GM23338 (cell line): ENCODE results near the gene GPHN. TPM values are rescaled to one million over a fixed set of nuclear protein-coding genes. Genes with fewer than 3 reads are reported as not detected.

Experiments
- ATAC-seq: fragments of 200-7000 bp; cut with Tn5 transposase; 3 replicates; pipeline ENCODE4 v1.9.1; 2020
- DNase-seq: peaks from one replicate; pipeline ENCODE4 v3.0.0-alpha.2; 2015; ENCODE audit warnings: low spot score
- H2AFZ ChIP-seq: fragments of 200-600 bp; sonication (generic); 2 replicates; pipeline ENCODE4 v1.8.0; 2016; ENCODE audit warnings: antibody characterized with exemption, mild to moderate bottlenecking, moderate library complexity
- H3F3A ChIP-seq: fragments of 200-600 bp; sonication (generic); replicated peaks from 2 replicates; pipeline ENCODE4 v1.8.0; 2017; ENCODE audit warnings: antibody characterized with exemption, mixed run types, low read depth
- H3K27ac ChIP-seq: fragments of 200-600 bp; sonication (generic); 2 replicates; pipeline ENCODE4 v1.6.1; 2016; ENCODE audit warnings: low read depth
- H3K27me3 ChIP-seq: fragments of 200-600 bp; sonication (generic); 2 replicates; pipeline ENCODE4 v1.8.0; 2016; ENCODE audit warnings: mild to moderate bottlenecking, mixed run types, moderate library complexity; ENCODE audit not compliant: insufficient read depth
- H3K36me3 ChIP-seq: fragments of 200-600 bp; sonication (generic); 2 replicates; pipeline ENCODE4 v1.8.0; 2016; ENCODE audit warnings: mild to moderate bottlenecking; ENCODE audit not compliant: insufficient read depth
- H3K4me1 ChIP-seq: fragments of 200-600 bp; sonication (generic); 2 replicates; pipeline ENCODE4 v1.8.0; 2016; ENCODE audit warnings: mild to moderate bottlenecking, moderate library complexity; ENCODE audit not compliant: insufficient read depth
- H3K4me2 ChIP-seq: fragments of 200-600 bp; sonication (generic); 2 replicates; pipeline ENCODE4 v1.7.1; 2017; ENCODE audit warnings: mixed run types
- H3K4me3 ChIP-seq: fragments of 200-600 bp; sonication (generic); 2 replicates; pipeline ENCODE4 v1.6.1; 2016; ENCODE audit warnings: mixed run types
- H3K79me2 ChIP-seq: fragments of 200-600 bp; sonication (generic); replicated peaks from 2 replicates; pipeline ENCODE4 v1.8.0; 2017; ENCODE audit warnings: mild to moderate bottlenecking; ENCODE audit not compliant: insufficient read depth
- H3K9me2 ChIP-seq: fragments of 200-600 bp; sonication (generic); 2 replicates; pipeline ENCODE4 v1.8.0; 2017; ENCODE audit not compliant: insufficient read depth
- H4K20me1 ChIP-seq: fragments of 200-600 bp; sonication (generic); replicated peaks from 2 replicates; pipeline ENCODE4 v1.8.0; 2017; ENCODE audit warnings: mild to moderate bottlenecking; ENCODE audit not compliant: insufficient read depth
- H3K27ac Mint-ChIP-seq: 2 replicates; pipeline ENCODE4 v1.8.0; 2020; ENCODE audit warnings: inconsistent platforms, mild to moderate bottlenecking, moderate library complexity, mixed read lengths
- H3K27me3 Mint-ChIP-seq: 3 replicates; pipeline ENCODE4 v1.8.0; 2022; ENCODE audit warnings: low read depth, mild to moderate bottlenecking, moderate library complexity, mixed read lengths, inconsistent platforms; ENCODE audit not compliant: insufficient read depth, poor library complexity
- H3K36me3 Mint-ChIP-seq: 3 replicates; pipeline ENCODE4 v1.8.0; 2021; ENCODE audit warnings: low read depth, mild to moderate bottlenecking, inconsistent platforms, moderate library complexity, mixed read lengths
- H3K4me1 Mint-ChIP-seq: 3 replicates; pipeline ENCODE4 v1.8.0; 2020; ENCODE audit warnings: mild to moderate bottlenecking, inconsistent platforms, mixed read lengths
- H3K4me3 Mint-ChIP-seq: 3 replicates; pipeline ENCODE4 v1.8.0; 2021; ENCODE audit warnings: moderate library complexity, mild to moderate bottlenecking, inconsistent platforms, mixed read lengths
- H3K9me3 Mint-ChIP-seq: 3 replicates; pipeline ENCODE4 v1.8.0; 2020; ENCODE audit warnings: moderate library complexity, mild to moderate bottlenecking, inconsistent platforms, mixed read lengths
- CREB1 ChIP-seq: fragments of 250-450 bp; sonication (Bioruptor Pico); IDR thresholded peaks from 2 replicates; pipeline ENCODE4 v1.5.0; 2020; ENCODE audit warnings: low read depth, mild to moderate bottlenecking, moderate library complexity
- CTCF ChIP-seq, 2 experiments: fragments of 200-600 bp in 1 of 2; sonication (generic) in 1 of 2; conservative IDR thresholded peaks; 2 replicates each; pipeline versions ENCODE4 v1.5.1 to v1.6.1; 2016 to 2017; ENCODE audit warnings: antibody characterized with exemption in 2 of 2, low read depth in 2 of 2, mild to moderate bottlenecking in 2 of 2, moderate library complexity in 1 of 2
- ETS1 ChIP-seq: IDR thresholded peaks from 2 replicates; pipeline ENCODE4 v1.6.1; 2016; ENCODE audit warnings: antibody characterized with exemption
- EZH2 ChIP-seq: fragments of 200-600 bp; sonication (generic); IDR thresholded peaks from one replicate; pipeline ENCODE4 v1.8.0; 2017; ENCODE audit warnings: antibody characterized with exemption, mild to moderate bottlenecking, low read depth; ENCODE audit not compliant: unreplicated experiment
- EZH2phosphoT487 ChIP-seq: fragments of 200-600 bp; sonication (generic); IDR thresholded peaks from one replicate; pipeline ENCODE4 v1.8.1; 2018; ENCODE audit warnings: antibody characterized with exemption; ENCODE audit not compliant: unreplicated experiment
- JUNB ChIP-seq: IDR thresholded peaks from one replicate; pipeline ENCODE4 v1.6.1; 2016; ENCODE audit warnings: antibody characterized with exemption; ENCODE audit not compliant: unreplicated experiment
- NANOG ChIP-seq: IDR thresholded peaks from 2 replicates; pipeline ENCODE4 v1.6.1; 2016; ENCODE audit warnings: antibody characterized with exemption, borderline replicate concordance
- POLR2AphosphoS5 ChIP-seq: IDR thresholded peaks from 2 replicates; pipeline ENCODE4 v1.6.1; 2016; ENCODE audit warnings: antibody characterized with exemption, low read depth
- REST ChIP-seq: IDR thresholded peaks from one replicate; pipeline ENCODE4 v1.6.1; 2018; ENCODE audit warnings: antibody characterized with exemption; ENCODE audit not compliant: unreplicated experiment
- STAT1 ChIP-seq: IDR thresholded peaks from one replicate; pipeline ENCODE4 v1.6.1; 2016; ENCODE audit warnings: antibody characterized with exemption; ENCODE audit not compliant: unreplicated experiment
- ZNF114 ChIP-seq: fragments of 250-450 bp; sonication (Bioruptor Pico); IDR thresholded peaks from 2 replicates; pipeline ENCODE4 v1.5.0; 2020; ENCODE audit warnings: mild to moderate bottlenecking, moderate library complexity
- ZNF331 ChIP-seq: fragments of 250-450 bp; sonication (Bioruptor Pico); IDR thresholded peaks from 2 replicates; pipeline ENCODE4 v1.5.0; 2020; ENCODE audit warnings: low read depth, mild to moderate bottlenecking, moderate library complexity
- ZNF462 ChIP-seq: fragments of 250-450 bp; sonication (Bioruptor Pico); IDR thresholded peaks from 2 replicates; pipeline ENCODE4 v1.5.0; 2020; ENCODE audit warnings: mild to moderate bottlenecking, moderate library complexity
- polyA plus RNA-seq: library from polyadenylated mRNA; unstranded; fragments of >200 nt; fragmentation: Nextera tagmentation; extraction: Ambion mirVana; gene quantifications from 2 replicates; pipeline ENCODE4 v1.2.1, GENCODE V29; 2016
- total RNA-seq: library from RNA; depleted of rRNA; stranded (reverse); fragments of >200 nt; shearing (Covaris generic); gene quantifications from 2 replicates; pipeline ENCODE4 v1.2.3, GENCODE V29; 2014

GPHN gene
- total and polyA plus RNA-seq, 2 experiments from 2014 or later: 17.6 to 20.6 TPM

- Histone ChIP-seq H3K9me2 (0 out of 2 replicates have a peak, but pooled peaks cover 3% of the 10 kb centered on the region), H4K20me1 (no peaks in the 10 kb centered on the region; the same call in 1 of the 2 replicates), H2AFZ (no peak overlapping the region), H3K79me2 (no peaks in the 10 kb centered on the region), H3F3A (no peaks in the 10 kb centered on the region), H3K36me3 (no peaks in the 10 kb centered on the region), H3K4me2 (no peak overlapping the region), H3K4me1 (no peaks in the 10 kb centered on the region), H3K4me3 (no peak overlapping the region), H3K27me3 (no peaks in the 10 kb centered on the region), H3K27ac (no peak overlapping the region)
- peaks cover 3% of the 10 kb centered on the region for H3K27me3 Mint-ChIP-seq
- peaks cover 19% of the 10 kb centered on the region; the same call in 2 of the 3 replicates for H3K36me3 Mint-ChIP-seq
- H3K4me3 Mint-ChIP-seq: no peak overlapping the region
- H3K4me1 Mint-ChIP-seq: no peaks in the 10 kb centered on the region; the same call in 2 of the 3 replicates
- H3K27ac Mint-ChIP-seq: no peak overlapping the region
- ATAC-seq (no peak), DNase-seq (no peak)
- TF ChIP-seq JUNB (no peak), CTCF (conservative IDR thresholded peaks at IDR 0.05; ENCODE audit: low read depth in 2 of 2) (no peak), REST (no peak), ZNF114 (no peak), CREB1 (CRISPR knock-in tag) (no peak), ZNF331 (no peak), NANOG (no peak), ZNF462 (CRISPR knock-in tag) (no peak), ETS1 (no peak), STAT1 (no peak), EZH2phosphoT487 (no peak), EZH2 (no peak), POLR2AphosphoS5 (no peak)
- peaks cover 33% of the 10 kb centered on the region for H3K9me3 Mint-ChIP-seq
Measured at GRCh38 chr14:66701813-66702212, 193.9 kb downstream of the GPHN start.
